B cell (primary cell): ENCODE results near the gene GRID1. TPM values are rescaled to one million over a fixed set of nuclear protein-coding genes. Genes with fewer than 3 reads are reported as not detected.

Experiments used
- ATAC-seq: fragments of 200-7000 bp; cut with Tn5 transposase; one replicate; pipeline ENCODE4 v1.10.0; 2021; ENCODE audit warnings: low read depth, mild to moderate bottlenecking, moderate number of reproducible peaks, moderate library complexity
- CTCF ChIA-PET: fragments of 350-600 bp; sonication (Branson Sonifier 250); formaldehyde crosslinking; loops from one replicate; lab custom pipeline; 2021; ENCODE audit warnings: antibody characterized with exemption, inconsistent platforms; lab: Charles Lee
- POLR2A ChIA-PET: fragments of 350-600 bp; sonication (Branson Sonifier 250); formaldehyde crosslinking; loops from one replicate; lab custom pipeline; 2021; ENCODE audit warnings: antibody characterized with exemption; lab: Charles Lee
- DNase-seq: peaks from one replicate; pipeline ENCODE4 v3.0.0; 2013
- H2AFZ ChIP-seq: 2 replicates; pipeline ENCODE4 v1.6.1; 2012; ENCODE audit warnings: mild to moderate bottlenecking, low read depth, low read length; ENCODE audit not compliant: insufficient read depth, poor library complexity, severe bottlenecking
- H3K27ac ChIP-seq, 2 donors: 1 replicate in 1 of 2; 2 replicates in 1 of 2; pipeline ENCODE4 v1.5.1; 2012 to 2013; ENCODE audit warnings: low read length in 2 of 2, mild to moderate bottlenecking in 2 of 2, moderate library complexity in 1 of 2
- H3K27me3 ChIP-seq, 4 experiments: fragments of 200-600 bp in 1 of 4; sonication (generic) in 1 of 4; replicated peaks in 1 of 4; 1 replicate in 2 of 4; 2 replicates in 2 of 4; pipeline versions ENCODE4 v1.6.1 to v1.7.0; 2013 to 2016; ENCODE audit warnings: low read length in 3 of 4, mild to moderate bottlenecking in 2 of 4, mixed read lengths in 1 of 4, moderate library complexity in 1 of 4; ENCODE audit not compliant: insufficient read depth in 4 of 4, control insufficient read depth in 3 of 4; ENCODE audit errors: control extremely low read depth in 1 of 4
- H3K36me3 ChIP-seq, 2 experiments: replicated peaks in 1 of 2; 1 replicate in 1 of 2; 2 replicates in 1 of 2; pipeline versions ENCODE4 v1.6.1 to v1.7.1; 2013; ENCODE audit warnings: low read length in 1 of 2; ENCODE audit not compliant: insufficient read depth in 2 of 2, control insufficient read depth in 1 of 2; ENCODE audit errors: control extremely low read depth in 1 of 2, extremely low read depth in 1 of 2
- H3K4me1 ChIP-seq, 2 donors: fragments of 200-600 bp in 1 of 2; sonication (generic) in 1 of 2; 1 replicate in 1 of 2; 2 replicates in 1 of 2; pipeline versions ENCODE4 v1.5.1 to v1.6.1; 2013 to 2017; ENCODE audit warnings: low read length in 2 of 2; ENCODE audit not compliant: control insufficient read depth in 2 of 2, insufficient read depth in 2 of 2
- H3K4me2 ChIP-seq: replicated peaks from 2 replicates; pipeline ENCODE3; 2012; ENCODE audit warnings: mild to moderate bottlenecking, low read depth, low read length; ENCODE audit not compliant: poor library complexity, severe bottlenecking
- H3K4me3 ChIP-seq, 5 experiments: fragments of 200-600 bp in 1 of 5; sonication (generic) in 1 of 5; 1 replicate in 3 of 5; 2 replicates in 2 of 5; pipeline versions ENCODE4 v1.5.1 to v1.7.0; 2011 to 2016; ENCODE audit warnings: low read length in 4 of 5, mild to moderate bottlenecking in 4 of 5, low read depth in 2 of 5, control low read depth in 1 of 5, moderate library complexity in 1 of 5; ENCODE audit not compliant: insufficient read depth in 1 of 5; ENCODE audit errors: control extremely low read depth in 1 of 5, extremely low read depth in 1 of 5
- H3K79me2 ChIP-seq: fragments of 200-600 bp; sonication (generic); one replicate; pipeline ENCODE4 v1.6.0; 2016; ENCODE audit warnings: low read length; ENCODE audit not compliant: control insufficient read depth, insufficient read depth
- H3K9ac ChIP-seq: fragments of 200-600 bp; sonication (generic); 2 replicates; pipeline ENCODE4 v1.6.1; 2017; ENCODE audit warnings: mild to moderate bottlenecking, low read length, moderate library complexity
- H3K9me3 ChIP-seq, 3 donors: one replicate each; pipeline versions ENCODE4 v1.6.1 to v1.7.1; 2013; ENCODE audit warnings: low read length in 2 of 3; ENCODE audit not compliant: control insufficient read depth in 2 of 3, insufficient read depth in 1 of 3; ENCODE audit errors: control extremely low read depth in 1 of 3
- H4K20me1 ChIP-seq: 2 replicates; pipeline ENCODE4 v1.6.0; 2012; ENCODE audit warnings: mild to moderate bottlenecking, low read length; ENCODE audit not compliant: insufficient read depth, control insufficient read depth, poor library complexity, severe bottlenecking
- H3K27ac Mint-ChIP-seq: one replicate; pipeline ENCODE4 v1.8.0; 2021; ENCODE audit warnings: mixed read lengths
- H3K27me3 Mint-ChIP-seq: one replicate; pipeline ENCODE4 v1.8.0; 2021; ENCODE audit warnings: mixed read lengths
- H3K4me1 Mint-ChIP-seq: one replicate; pipeline ENCODE4 v1.8.0; 2021; ENCODE audit warnings: mixed read lengths
- H3K4me3 Mint-ChIP-seq: one replicate; pipeline ENCODE4 v1.8.0; 2021; ENCODE audit warnings: mixed read lengths
- H3K9me3 Mint-ChIP-seq: one replicate; pipeline ENCODE4 v1.8.0; 2022; ENCODE audit warnings: mixed read lengths; ENCODE audit not compliant: insufficient read depth
- EZH2 ChIP-seq: IDR thresholded peaks from 2 replicates; pipeline ENCODE4 v1.6.1; 2012; ENCODE audit warnings: borderline replicate concordance, low read depth, mild to moderate bottlenecking, moderate library complexity, low read length; ENCODE audit not compliant: insufficient read depth, poor library complexity, severe bottlenecking
- WGBS: methylation state at CpG from one replicate; pipeline ENCODE4 v1.1.5; 2013; ENCODE audit warnings: missing lambda C conversion rate; ENCODE audit not compliant: insufficient coverage; 5-methylcytosine and 5-hydroxymethylcytosine counted together
- intact Hi-C: fragments of 100-400 bp; cut with micrococcal nuclease; formaldehyde crosslinking; loops from one replicate; pipeline ENCODE4 v1.10.0; 2022
- polyA plus RNA-seq: library from polyadenylated mRNA; depleted of rRNA; stranded (reverse); fragments of >200 nt; gene quantifications from 2 replicates; pipeline ENCODE4 v1.2.3, GENCODE V29; 2012
- total RNA-seq, 2 donors: library from RNA; stranded (reverse); fragments of 120-200 nt in 1 of 2; gene quantifications; 1 replicate in 1 of 2; 2 replicates in 1 of 2; pipeline versions ENCODE4 v1.2.3 to v1.2.4, GENCODE V29; 2013 to 2022
- TF ChIP-seq, protein P1 (sequence below): fragments of 200-600 bp; IDR thresholded peaks from one replicate; pipeline ENCODE4 v1.8.0; 2022; ENCODE audit warnings: antibody characterized with exemption, mild to moderate bottlenecking

The GRID1 gene
- total and polyA plus RNA-seq, 2 donors (not counting 1 experiment from before 2014, with no cell fraction given) = not detected

DNA sequence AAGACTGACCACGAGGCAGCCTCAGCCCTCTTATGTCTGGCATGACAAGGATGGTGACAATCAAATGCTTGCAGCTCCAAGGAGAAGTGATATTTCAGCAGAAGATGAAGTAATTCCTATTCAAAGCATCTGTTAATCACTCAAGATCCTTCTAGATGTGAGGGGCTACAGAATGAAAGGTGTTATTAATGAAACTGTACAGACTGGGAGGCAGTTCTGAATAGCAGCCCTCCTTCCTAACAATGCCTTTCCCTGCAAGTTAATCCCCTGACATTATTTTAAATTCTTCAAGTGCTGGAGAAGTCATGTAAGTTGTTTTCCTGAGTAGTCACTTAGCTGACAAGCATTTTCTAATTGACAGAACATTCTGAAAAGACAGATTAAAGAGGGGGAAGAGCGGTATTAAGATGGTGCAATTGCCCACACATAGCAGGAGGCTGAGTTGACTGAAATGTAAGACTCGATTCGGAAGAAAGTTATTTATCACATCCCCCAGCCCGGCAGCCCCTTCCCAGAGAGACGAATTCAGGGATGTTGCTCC, 300.8 kb downstream of the GRID1 start:
- Histone ChIP-seq H3K79me2 (no peaks in the 10 kb centered on the region), H3K9me3 (no peaks in the 10 kb centered on the region), H3K4me2 (no peak overlapping the region), H3K36me3 (no peaks in the 10 kb centered on the region), H3K27ac (no peak overlapping the region), H3K9ac (no peak overlapping the region), H3K4me1 (no peaks in the 10 kb centered on the region), H4K20me1 (no peaks in the 10 kb centered on the region), H3K27me3 (no peaks in the 10 kb centered on the region), H2AFZ (no peak overlapping the region), H3K4me3 (no peak overlapping the region)
- H3K27me3 Mint-ChIP-seq = peaks cover 29% of the 10 kb centered on the region
- H3K9me3 Mint-ChIP-seq = no peaks in the 10 kb centered on the region
- intact Hi-C loops = no loop called here
- no peak for ATAC-seq
- no CpG with 5 or more reads among the region's 6 CpGs for WGBS
- no peaks in the 10 kb centered on the region for H3K4me1 Mint-ChIP-seq
- H3K27ac Mint-ChIP-seq = no peak overlapping the region
- no peak for DNase-seq
- CTCF ChIA-PET = no interaction called here
- POLR2A ChIA-PET = no interaction called here
- no peak overlapping the region for H3K4me3 Mint-ChIP-seq
- TF ChIP-seq, protein P1, sequence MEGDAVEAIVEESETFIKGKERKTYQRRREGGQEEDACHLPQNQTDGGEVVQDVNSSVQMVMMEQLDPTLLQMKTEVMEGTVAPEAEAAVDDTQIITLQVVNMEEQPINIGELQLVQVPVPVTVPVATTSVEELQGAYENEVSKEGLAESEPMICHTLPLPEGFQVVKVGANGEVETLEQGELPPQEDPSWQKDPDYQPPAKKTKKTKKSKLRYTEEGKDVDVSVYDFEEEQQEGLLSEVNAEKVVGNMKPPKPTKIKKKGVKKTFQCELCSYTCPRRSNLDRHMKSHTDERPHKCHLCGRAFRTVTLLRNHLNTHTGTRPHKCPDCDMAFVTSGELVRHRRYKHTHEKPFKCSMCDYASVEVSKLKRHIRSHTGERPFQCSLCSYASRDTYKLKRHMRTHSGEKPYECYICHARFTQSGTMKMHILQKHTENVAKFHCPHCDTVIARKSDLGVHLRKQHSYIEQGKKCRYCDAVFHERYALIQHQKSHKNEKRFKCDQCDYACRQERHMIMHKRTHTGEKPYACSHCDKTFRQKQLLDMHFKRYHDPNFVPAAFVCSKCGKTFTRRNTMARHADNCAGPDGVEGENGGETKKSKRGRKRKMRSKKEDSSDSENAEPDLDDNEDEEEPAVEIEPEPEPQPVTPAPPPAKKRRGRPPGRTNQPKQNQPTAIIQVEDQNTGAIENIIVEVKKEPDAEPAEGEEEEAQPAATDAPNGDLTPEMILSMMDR = no peak
- TF ChIP-seq EZH2 = no peak

DNA sequence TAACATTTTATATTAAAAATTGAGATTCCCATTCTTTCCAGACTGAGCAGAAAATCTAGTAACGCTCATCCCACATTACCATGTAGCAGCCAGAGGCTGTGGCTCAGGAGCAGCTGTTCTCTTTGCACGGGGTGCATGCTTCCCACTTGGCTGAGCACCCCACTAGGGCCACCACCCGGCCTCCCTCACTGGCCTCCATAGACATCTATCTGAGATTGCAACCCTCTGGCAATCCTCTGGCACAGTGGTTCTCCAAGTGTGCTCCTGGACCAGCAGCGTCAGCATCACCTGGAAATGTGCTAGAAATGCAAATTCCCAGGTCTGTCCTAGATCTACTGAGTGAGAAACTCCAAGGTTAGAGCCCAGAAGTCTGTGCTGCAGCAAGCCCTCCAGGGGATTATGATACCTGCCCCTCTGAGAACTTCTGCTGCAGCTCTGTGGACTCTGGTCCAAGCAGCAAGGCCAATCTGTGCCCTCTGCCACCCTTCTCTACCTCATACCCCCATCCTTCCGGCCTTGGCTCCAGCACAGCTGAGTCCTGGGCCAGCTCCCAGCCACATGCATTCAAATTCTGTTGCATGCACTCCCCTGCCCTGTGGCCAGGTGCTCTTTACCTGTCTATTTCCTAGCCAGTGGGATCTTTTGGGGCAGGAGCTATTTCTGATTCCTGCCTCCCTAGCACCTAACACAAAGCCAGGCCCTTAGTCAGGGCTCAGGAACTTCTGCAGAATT, 301.5 kb downstream of the GRID1 start:
- ChIA-PET POLR2A (no interaction called here), CTCF (no interaction called here)
- no peak overlapping the region for H3K27ac Mint-ChIP-seq
- 73% methylated on average over 5 of the region's 5 CpGs for WGBS
- Histone ChIP-seq H3K79me2 (no peaks in the 10 kb centered on the region), H3K36me3 (no peaks in the 10 kb centered on the region), H3K9me3 (no peaks in the 10 kb centered on the region), H3K4me3 (no peak overlapping the region), H3K27ac (no peak overlapping the region), H3K4me1 (no peaks in the 10 kb centered on the region), H4K20me1 (no peaks in the 10 kb centered on the region), H3K4me2 (no peak overlapping the region), H2AFZ (no peak overlapping the region), H3K9ac (no peak overlapping the region), H3K27me3 (no peaks in the 10 kb centered on the region)
- intact Hi-C loops = no loop called here
- peaks cover 29% of the 10 kb centered on the region for H3K27me3 Mint-ChIP-seq
- no peak for ATAC-seq
- no peak for DNase-seq
- no peaks in the 10 kb centered on the region for H3K4me1 Mint-ChIP-seq
- no peaks in the 10 kb centered on the region for H3K9me3 Mint-ChIP-seq
- H3K4me3 Mint-ChIP-seq = no peak overlapping the region
- TF ChIP-seq, protein P1 = no peak
- TF ChIP-seq EZH2 = no peak
